IPS-NIHi11 (cell line): Measurements from ENCODE around the gene JPH3.
A peak's percentile ranks its signal among the peaks of the same experiment; 100 is the strongest.

Experiments
- DNase-seq: peaks from one replicate; pipeline ENCODE4 v3.0.0; 2012; ENCODE audit warnings: mixed read lengths, low spot score

JPH3 gene

GRCh38 chr16:87601401-87601981 is 817 bp upstream of the JPH3 start:
- no peak for DNase-seq

- DNase-seq = peak; percentile 77
Measured at GRCh38 chr16:87602821-87603683, 744 bp downstream of the JPH3 start.

- DNase-seq = no peak
Measured at GRCh38 chr16:87603684-87604633, 1.7 kb downstream of the JPH3 start.

GRCh38 chr16:87604634-87605111 is 2.4 kb downstream of the JPH3 start:
- DNase-seq = no peak

- DNase-seq = no peak
Measured at GRCh38 chr16:87607223-87607622, 4.9 kb downstream of the JPH3 start.

GRCh38 chr16:87607871-87608270 is 5.6 kb downstream of the JPH3 start:
- DNase-seq = no peak

GRCh38 chr16:87608400-87608985 is 6.2 kb downstream of the JPH3 start:
- peak; percentile 91 for DNase-seq

GRCh38 chr16:87610026-87610425 is 7.7 kb downstream of the JPH3 start:
- no peak for DNase-seq

GRCh38 chr16:87611456-87611855 is 9.1 kb downstream of the JPH3 start:
- no peak for DNase-seq

GRCh38 chr16:87613961-87614360 is 11.7 kb downstream of the JPH3 start:
- no peak for DNase-seq

- no peak for DNase-seq
Measured at GRCh38 chr16:87615621-87616041, 13.3 kb downstream of the JPH3 start.

GRCh38 chr16:87616556-87616955 is 14.2 kb downstream of the JPH3 start:
- DNase-seq = no peak

GRCh38 chr16:87618216-87618615 is 15.9 kb downstream of the JPH3 start:
- DNase-seq = no peak

- DNase-seq = no peak
Measured at GRCh38 chr16:87619360-87620200, 17.3 kb downstream of the JPH3 start.

GRCh38 chr16:87620201-87620495 is 17.8 kb downstream of the JPH3 start:
- peak; percentile 71 for DNase-seq

- no peak for DNase-seq
Measured at GRCh38 chr16:87621550-87621829, 19.2 kb downstream of the JPH3 start.

- no peak for DNase-seq
Measured at GRCh38 chr16:87621976-87622713, 19.8 kb downstream of the JPH3 start.

- no peak for DNase-seq
Measured at GRCh38 chr16:87622756-87623319, 20.5 kb downstream of the JPH3 start.

GRCh38 chr16:87625241-87625797 is 23.0 kb downstream of the JPH3 start:
- DNase-seq = no peak

GRCh38 chr16:87626401-87626800 is 24.1 kb downstream of the JPH3 start:
- DNase-seq = no peak
